HFF-Myc (cell line): ENCODE data around the gene HOXD9.

Experiments used
- DNase-seq: peaks from one replicate; pipeline ENCODE4 v3.0.0-alpha.2; 2011; ENCODE audit warnings: low read depth; ENCODE audit errors: extremely low read depth
- H3K4me3 ChIP-seq: replicated peaks from 2 replicates; pipeline ENCODE4 v1.5.1; 2011; ENCODE audit warnings: low read depth, mild to moderate bottlenecking, control low read depth, low read length
- CTCF ChIP-seq: IDR thresholded peaks from 2 replicates; pipeline ENCODE4 v1.5.1; 2012; ENCODE audit warnings: mild to moderate bottlenecking, low read depth, low read length, control low read depth; ENCODE audit errors: missing control alignments

Gene HOXD9

GRCh38 chr2:176142281-176142680 lies 19.8 kb downstream of the HOXD9 start:
- H3K4me3 ChIP-seq, result no peak overlapping the region
- no peak for DNase-seq
- TF ChIP-seq CTCF, result no peak

GRCh38 chr2:176145085-176145969 lies 22.8 kb downstream of the HOXD9 start:
- no peak overlapping the region for H3K4me3 ChIP-seq
- DNase-seq, result no peak
- TF ChIP-seq CTCF, result no peak

GRCh38 chr2:176146101-176146500 lies 23.6 kb downstream of the HOXD9 start:
- no peak for DNase-seq
- H3K4me3 ChIP-seq, result no peak overlapping the region
- TF ChIP-seq CTCF, result no peak

GRCh38 chr2:176146645-176147044 lies 24.1 kb downstream of the HOXD9 start:
- no peak for DNase-seq
- H3K4me3 ChIP-seq, result no peak overlapping the region
- TF ChIP-seq CTCF, result no peak

GRCh38 chr2:176147210-176147799 lies 24.8 kb downstream of the HOXD9 start:
- no peak for TF ChIP-seq CTCF
- H3K4me3 ChIP-seq, result no peak overlapping the region
- no peak for DNase-seq

GRCh38 chr2:176147800-176148496 lies 25.4 kb downstream of the HOXD9 start:
- TF ChIP-seq CTCF, result no peak
- no peak overlapping the region for H3K4me3 ChIP-seq
- no peak for DNase-seq
